HG02938 (cell line): ENCODE measurements around the gene FBL.
A peak's percentile ranks its signal among the peaks of the same experiment; 100 is the strongest.
"Not testable (repeated sequence)": the region's sequence is repeated elsewhere in the genome, so short reads cannot be mapped to it uniquely, and the experiment has no call there.

ENCODE experiments used
- ATAC-seq: cut with Tn5 transposase; IDR thresholded peaks from one replicate; pipeline ENCODE4 v1.9.1; 2021; ENCODE audit warnings: mild to moderate bottlenecking, moderate library complexity; ENCODE audit not compliant: unreplicated experiment

FBL gene

DNA sequence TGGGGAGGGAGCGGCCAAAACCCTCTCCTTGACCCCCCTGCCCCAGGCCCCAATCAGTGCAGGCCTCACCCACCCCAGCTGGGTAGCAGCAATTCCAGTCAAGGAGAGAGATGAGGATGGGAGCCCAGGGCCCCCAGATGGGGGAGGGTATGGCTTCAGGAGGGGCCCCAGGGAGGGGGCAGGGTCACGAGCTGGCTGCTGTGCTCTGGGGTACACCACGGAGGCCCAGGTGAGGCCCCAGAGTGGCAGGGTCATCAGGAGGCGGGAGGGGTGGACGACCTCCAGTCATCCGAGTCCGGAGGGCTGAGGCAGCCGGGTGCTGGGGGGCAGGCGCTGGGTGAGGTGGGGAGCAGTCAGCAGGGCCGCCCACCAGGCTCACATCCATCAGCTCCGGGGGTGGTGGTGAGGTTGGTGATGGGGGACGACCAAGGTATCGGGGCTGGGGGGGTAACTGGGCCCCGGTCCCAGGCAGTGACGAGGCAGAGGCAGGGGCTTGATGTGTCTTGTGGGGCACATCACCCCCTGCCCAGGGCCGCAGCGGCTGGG is 20.6 kb downstream of the FBL start:
- no peak for ATAC-seq

DNA sequence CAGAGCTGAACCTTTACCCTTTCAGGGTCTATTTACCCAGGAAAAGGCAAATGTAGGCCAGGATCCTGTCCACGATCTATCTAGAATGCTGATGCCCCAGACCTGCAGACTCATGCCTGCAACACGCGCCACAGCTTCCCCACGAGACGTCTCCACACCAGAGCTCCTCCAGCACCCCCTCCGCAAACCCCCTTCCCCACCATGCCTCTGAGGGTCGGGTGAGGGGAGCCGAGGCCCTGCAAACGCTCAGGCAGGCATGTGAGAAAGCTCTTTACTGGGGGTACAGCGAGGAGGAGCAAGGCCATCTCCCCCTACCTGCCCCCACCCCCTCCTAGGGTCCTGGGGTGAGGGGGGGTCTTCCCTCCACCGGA is 21.1 kb downstream of the FBL start:
- ATAC-seq = no peak

DNA sequence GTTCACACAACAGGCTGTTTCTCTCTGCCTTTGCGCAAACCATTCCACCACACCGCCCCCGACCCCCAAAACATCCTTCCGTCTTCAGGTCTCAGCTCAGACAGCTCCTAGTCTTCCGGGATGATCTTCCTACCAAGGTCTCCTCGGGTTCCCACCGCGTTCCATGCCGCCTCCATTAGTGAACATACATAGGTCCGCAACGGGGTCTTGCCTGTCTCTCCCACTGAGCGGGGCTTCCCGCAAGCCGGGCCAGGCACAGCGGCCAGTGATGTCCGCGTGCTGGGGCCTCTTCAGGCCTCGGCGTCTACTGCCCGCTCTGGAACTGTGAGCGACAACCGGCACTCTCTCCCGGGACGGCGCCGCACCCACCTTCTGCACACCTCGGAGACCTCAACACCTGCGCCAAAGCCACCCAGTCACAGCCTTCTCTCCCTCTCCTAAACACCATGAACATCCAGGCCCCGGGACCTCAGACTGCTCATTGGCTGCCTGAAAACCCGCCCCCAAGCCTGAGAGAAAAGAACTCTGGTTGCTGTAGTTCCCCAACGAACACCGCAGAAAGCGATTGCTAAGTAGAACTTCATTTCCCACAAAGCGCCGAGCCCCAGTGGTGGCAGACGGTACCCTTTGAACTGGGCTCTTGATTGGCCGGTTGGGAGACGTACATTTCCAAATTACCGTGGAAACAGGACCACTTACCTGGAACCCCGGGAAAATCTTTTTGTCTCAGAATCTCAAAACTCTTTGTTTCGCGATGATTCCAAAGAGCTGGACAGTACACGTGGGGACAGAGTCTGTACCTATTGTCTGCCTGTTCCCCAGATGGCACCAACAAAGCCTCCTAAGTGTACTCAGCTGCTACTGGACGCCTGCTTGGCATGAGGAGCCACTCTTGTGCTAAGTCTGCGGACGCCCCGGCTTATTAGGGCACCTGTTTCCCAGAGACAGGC is 21.8 kb downstream of the FBL start:
- ATAC-seq = peak; percentile 87

DNA sequence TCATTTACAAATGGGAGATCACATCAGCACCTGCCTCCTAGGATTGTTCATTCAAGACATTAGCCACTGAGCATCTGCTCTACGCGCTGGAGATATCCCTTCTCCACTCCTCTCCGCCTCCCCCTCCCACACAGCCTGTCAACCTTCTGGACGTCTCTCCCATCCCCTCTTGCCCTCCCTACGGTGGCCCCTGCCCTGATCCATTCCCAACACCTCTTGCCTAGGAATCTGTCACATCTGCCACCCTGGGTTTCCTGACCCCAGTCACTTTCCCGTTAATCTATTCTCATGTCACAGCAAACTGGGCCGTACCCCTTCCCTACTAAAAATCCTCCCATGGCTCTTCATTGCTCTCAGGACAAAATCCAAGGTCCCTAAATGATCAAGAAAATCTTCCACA is 22.5 kb downstream of the FBL start:
- no peak for ATAC-seq

DNA sequence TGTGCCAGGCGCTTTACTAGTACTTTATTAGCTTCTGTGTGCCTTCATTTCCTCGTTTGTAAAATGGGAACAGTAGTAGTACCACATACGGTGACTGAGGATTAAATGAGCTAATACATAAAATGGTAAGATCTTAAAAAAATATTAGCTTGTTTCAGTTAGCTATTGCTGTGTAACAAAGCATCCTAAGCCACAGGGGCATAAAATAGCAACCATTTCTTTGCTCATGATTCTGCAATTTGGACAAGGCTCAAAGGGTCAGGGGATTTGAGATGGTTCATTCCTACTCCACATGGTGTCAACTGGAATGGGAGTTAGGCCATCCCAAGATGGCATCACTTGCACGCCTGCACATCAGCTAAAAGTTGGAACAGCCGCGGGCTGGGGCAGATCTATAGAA is 25.5 kb downstream of the FBL start:
- ATAC-seq = no peak

DNA sequence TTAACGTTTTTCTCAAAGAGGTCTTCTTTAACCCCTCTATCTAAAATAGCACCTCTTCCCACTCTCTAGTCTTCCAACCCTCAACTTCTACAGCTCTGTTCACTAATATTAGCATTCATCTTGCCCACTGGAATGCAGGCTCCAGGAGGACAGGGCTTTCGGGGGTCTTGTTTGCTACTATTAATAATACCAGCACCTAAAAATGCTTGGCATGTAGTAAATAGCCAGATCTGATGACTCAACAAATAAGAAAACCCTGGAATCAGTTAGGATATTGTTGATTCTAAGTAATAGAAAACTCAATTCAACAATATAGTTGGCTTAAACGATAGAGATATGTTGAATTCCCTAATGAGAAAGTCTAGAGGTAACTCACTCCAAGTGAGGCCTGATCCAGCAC is 26.4 kb downstream of the FBL start:
- ATAC-seq = no peak

DNA sequence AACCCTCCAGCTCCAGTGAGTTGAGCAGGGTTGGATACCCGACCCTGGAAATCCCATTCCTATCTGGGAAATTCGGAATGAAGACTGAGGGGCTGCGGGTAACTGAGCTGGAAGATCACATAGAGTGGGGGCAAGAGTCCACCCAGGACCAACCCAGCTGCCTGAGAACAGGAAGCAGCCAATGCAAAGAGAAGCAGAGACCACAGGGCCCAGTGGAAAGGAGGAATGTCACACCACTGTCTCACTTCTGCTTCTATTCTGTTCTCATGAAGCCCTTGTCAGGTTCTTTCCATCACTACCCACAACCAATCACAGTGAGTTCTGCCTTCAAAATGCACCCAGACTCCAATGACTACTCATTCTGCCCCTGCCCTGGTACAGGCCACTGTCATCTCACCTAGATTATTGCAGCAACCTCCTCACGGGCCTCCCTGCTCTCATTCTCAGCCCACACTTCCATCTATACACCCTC is 27.5 kb downstream of the FBL start:
- ATAC-seq = no peak

DNA sequence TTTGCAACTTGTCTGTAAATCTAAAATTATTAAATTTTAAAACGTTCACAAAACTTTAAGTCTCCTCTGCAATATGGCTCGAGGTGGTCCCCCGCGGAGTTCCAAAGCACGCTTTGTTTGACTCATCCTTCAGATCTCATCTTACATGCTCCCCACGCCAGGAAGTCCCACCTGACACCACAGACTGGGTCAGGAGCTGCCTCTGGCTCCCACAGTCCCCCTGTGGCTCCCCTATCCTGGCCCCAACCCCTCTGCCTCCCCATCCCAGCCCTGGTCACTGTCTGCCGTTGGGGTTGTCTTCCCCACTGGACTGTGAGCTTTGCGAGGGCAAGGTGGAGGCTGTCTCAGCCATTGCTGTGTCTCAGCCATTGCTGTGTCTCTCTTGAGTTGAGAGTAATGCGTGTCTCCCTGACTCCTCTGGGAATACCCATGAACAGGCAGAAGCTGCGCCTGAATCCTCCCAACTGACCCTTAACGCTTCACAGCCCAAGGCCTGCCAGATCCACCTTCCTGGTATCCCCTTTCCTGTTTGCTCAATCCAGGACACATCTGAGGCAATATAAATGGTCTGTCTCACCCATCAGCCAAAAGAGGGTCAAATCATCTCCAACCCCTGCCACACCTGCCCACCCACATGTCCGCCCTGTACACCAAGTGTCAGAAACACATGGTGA is 28.2 kb downstream of the FBL start:
- no peak for ATAC-seq

DNA sequence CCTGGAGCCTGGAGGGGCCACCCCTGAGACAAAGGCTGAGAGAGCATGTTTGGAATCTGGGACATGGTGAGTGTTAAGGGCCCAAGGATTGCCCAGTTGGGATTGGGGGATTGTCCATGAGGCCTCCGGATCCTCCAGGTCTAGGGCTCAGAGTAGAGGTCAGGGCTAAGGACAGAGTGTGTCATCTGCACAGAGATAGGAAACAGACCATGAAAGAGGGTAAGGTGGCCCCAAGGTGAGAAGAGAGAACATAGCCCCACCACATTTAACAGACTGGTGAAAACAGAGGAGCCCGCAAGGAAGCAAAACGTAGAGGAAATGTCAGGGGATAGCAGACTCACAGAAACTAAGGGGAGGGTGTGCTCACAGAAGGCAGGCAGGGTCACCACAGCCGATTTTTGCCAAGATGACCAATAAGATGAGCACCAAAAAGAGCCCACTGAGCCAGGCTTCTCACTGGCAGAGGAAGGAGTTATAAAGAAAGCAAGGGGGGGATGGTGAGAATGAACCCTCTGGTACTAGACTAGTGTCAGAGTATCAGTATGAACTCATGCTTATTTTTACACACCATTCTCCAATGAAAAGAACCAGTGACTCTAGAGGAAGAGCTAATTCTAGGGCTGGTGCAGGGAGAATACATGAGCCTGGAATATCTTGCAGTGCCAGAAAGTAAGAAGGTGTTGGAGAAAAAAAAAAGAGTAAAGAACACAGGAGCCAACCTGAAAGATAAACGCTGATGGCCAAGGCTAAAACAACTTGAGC is 29.7 kb downstream of the FBL start:
- ATAC-seq = no peak

DNA sequence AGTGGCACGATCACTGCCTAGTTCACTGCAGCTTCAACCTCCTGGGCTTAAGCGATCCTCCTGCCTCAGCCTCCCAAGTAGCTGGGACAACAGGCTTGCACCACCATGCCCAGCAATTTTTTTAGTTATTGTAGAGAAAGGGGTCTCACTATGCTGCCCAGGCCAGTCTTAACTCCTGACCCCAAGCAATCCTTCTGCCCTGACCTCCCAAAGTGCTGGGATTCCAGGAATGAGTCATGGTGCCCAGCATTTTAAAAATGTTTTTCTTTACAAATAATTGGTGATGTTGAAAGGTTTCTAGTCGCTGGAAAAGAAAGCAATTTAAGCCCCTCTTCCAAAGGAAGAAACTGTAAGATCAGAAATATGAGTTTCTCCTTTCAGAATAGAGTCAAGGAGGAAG is 31.6 kb downstream of the FBL start:
- no peak for ATAC-seq

DNA sequence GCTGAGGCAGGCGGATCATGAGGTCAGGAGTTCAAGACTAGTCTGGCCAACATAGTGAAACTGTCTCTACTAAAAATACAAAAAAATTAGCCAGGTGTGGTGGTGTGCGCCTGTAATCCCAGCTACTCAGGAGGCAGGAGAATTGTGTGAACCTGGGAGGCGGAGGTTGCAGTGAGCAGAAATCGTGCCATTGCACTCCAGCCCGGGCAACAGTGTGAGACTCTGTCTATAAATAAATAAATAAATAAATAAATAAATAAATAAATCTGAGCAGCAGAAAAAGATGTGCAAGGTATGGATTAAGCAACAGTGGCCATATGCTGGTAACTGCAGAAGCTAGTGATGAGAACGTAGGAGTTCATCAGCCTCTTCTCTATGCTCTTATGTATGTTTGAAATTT is 32.1 kb downstream of the FBL start:
- not testable (repeated sequence) for ATAC-seq

DNA sequence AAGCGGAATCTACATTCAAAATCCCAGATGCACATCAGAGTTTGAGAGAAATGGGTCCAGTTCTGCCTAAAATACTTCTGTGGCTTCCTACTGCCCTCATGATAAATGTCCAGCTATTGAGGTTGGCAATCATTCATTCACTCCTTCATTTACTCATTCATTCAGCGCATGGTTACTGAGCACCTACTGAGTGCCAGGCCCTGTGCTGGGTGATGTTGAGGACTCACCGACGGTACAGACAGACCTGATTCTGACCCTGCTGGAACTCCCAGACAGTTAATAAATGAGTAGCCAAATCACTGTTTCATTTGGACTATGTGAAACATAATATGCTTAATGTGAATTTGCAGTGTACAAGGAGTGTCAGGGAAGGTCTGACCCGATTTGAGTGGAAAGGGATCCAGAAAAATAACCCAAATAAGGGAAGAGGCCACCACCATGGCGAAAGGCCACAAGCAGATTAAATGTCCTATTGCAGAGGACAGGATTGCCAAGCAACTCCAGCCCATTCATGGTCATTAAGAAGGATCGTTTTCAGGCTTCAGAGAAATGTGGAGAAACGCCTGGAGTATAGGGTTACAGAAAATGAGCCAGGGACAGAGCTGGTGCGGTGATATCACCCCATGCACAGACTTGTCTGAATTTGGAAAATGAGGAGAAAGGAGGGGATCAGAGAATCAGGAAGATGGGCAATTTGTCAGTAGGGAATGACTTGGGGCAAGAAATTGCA is 32.8 kb downstream of the FBL start:
- no peak for ATAC-seq

DNA sequence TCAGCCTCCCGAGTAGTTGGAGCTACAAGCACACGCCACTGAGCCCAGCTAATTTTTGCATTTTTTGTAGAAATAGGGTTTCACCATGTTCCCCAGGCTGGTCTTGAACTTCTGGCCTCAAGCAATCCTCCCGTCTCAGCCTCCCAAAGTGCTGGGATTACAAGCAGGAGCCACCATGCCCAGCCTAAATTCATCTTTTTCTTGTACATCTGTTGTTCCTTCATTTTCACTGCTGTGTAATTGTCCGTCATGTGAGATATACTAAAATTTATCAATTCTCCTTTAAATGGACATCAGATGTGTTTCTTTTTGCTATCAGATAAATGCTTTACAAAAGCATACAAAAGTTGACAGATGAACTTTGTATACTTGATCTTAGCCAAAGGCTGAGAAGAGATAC is 35.1 kb downstream of the FBL start:
- no peak for ATAC-seq

DNA sequence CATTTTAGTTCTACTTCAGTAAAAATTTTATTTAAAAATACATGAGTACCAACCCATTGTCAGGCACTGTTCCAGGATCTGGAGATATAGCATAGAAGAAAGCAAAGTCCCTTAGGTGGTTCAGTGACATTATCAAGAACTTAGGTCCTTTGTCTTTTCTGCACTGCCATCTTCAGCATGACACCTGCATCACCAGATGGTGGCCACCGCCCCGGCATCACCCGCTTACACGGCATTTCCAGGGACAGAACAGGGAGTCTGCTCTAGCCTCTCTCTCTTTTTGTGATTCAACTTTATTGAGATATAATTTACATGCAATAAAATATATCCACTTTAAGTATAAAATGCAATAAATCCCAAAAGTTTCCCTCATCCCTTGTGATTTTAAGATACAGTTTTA is 35.8 kb downstream of the FBL start:
- no peak for ATAC-seq

DNA sequence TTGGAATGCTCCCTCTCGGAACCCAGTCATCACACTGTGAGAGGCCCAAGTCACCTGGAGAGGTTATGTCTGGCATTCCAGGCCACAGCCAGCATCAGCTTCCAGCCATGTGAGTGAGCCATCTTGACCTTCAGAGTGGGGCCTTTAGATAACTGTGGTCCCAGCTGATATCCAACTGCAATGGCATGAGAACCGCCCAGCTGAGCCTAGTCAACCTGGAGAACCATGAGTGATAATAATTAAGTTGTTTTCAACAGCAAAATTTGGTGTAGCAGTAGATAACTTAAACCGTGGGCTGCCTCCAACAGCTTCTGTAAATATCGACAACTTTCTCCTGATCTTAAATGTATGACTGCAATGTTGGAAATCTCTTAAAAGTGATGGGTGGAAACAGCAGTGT is 36.8 kb downstream of the FBL start:
- no peak for ATAC-seq

DNA sequence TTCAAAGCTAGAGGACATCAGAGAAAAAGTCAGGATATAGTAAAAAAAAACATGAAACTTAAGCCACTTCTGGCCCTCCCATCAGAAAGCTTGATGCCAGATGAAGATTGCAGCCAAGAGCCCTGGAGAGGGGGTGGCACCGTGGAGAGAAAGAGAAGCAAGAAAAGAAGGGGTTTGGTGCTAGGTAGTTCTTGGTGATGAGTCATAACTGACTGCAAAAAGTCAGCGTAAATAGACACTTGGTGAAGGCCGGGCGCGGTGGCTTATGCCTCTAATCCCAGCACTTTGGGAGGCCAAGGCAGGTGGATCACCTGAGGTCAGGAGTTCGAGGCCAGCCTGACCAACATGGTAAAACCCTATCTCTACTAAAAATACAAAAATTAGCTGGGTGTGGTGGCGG is 37.5 kb downstream of the FBL start:
- ATAC-seq = not testable (repeated sequence)

DNA sequence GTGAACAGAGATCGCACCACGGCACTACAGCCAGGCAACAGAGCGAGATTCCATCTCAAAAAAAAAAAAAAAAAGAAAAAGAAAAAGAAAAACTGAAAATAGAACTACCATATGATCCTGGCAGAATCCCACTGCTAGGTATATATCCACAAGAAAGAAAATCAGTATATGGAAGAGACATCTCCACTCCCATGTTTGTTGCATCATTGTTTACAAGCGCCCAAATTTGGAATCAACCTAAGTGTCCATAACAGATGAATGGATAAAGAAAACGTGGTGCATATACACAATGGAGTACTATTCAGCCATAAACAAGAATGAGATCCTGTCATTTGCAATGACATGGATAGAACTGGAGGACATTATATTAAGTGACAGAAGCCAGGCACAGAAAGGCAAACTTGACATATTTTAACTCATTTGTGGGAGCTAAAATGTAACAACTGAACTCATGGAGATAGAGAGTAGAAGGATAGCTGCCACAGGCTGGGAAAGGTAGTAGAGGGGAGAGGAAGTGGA is 38.3 kb downstream of the FBL start:
- ATAC-seq = no peak

DNA sequence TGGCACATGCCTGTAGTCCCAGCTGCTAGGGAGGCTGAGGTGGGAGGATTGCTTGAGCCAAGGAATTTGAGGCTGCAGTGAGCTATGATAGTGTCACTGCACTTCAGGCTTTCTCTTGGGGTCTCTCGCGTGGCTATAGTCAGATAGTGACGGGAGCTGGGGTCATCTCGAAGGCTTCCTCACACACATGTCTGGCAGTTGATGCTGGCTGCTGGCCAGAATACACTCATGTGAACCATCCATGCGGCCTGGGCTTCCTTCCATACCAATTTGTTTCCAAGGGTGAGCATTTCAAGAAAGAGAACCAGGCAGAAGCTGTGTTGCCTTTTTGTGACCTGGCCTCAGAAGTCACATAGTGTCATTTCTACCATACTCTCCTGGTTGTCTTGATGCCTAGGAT is 41.1 kb downstream of the FBL start:
- ATAC-seq = no peak

DNA sequence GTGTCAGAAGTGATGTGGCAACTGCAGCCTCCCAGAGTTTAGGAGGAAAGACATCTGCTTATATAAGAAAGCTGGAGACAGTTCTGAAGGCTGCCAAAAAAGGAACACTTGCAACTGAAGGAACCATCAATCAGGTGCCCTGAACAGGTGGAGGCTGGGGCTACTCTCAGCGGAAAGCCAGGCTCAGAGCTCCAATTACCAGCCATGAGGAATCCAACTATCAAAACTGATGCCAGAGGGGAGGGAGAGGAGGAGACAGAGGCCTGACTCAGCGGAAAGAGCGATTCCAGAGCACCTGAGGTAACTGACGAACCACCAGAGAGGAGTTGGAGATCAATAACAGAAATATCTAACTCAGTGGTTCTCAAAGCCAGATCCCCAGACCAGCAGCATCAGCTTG is 43.2 kb downstream of the FBL start:
- ATAC-seq = no peak

DNA sequence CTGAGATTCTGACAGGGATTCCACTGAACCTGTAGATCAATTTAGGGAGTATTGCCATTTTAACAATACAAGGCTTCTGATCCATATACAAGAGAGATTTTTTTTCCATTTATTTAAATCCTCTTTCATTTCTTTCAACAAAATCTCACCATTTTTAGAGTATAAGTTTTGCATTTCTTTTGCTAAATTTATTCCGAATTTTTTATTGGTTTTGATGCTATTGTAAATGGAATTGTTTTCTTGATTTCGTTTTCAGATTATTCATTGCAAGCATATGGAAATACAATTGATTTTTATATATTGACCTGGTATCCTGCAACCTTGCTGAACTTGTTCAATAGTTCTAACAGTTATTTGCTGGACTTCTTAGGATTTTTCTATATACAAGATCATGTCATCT is 49.1 kb downstream of the FBL start:
- no peak for ATAC-seq
